RWPE2 (cell line): ENCODE data around the gene CAMK2G.

ENCODE experiments used
- ATAC-seq: fragments of 200-7000 bp; cut with Tn5 transposase; 3 replicates; pipeline ENCODE4 v1.9.1; 2021; ENCODE audit warnings: low read depth
- DNase-seq: peaks from one replicate; pipeline ENCODE4 v3.0.0-alpha.2; 2020; ENCODE audit warnings: low spot score
- H3K27ac ChIP-seq: fragments of 450-650 bp; 2 replicates; pipeline ENCODE4 v1.5.1; 2017; ENCODE audit warnings: mild to moderate bottlenecking; ENCODE audit not compliant: poor library complexity, severe bottlenecking
- H3K27me3 ChIP-seq: fragments of 250-450 bp; sonication (Bioruptor Pico); 2 replicates; pipeline ENCODE4 v1.5.1; 2021; ENCODE audit warnings: mild to moderate bottlenecking, moderate library complexity; ENCODE audit not compliant: insufficient read depth, poor library complexity, severe bottlenecking
- H3K36me3 ChIP-seq: fragments of 250-450 bp; sonication (Bioruptor Pico); 2 replicates; pipeline ENCODE4 v1.5.1; 2020; ENCODE audit warnings: low read depth, mild to moderate bottlenecking, moderate library complexity
- H3K4me1 ChIP-seq: fragments of 250-450 bp; sonication (Bioruptor Pico); 2 replicates; pipeline ENCODE4 v1.5.1; 2021; ENCODE audit warnings: mild to moderate bottlenecking, moderate library complexity; ENCODE audit not compliant: insufficient read depth, poor library complexity, severe bottlenecking
- H3K4me3 ChIP-seq: fragments of 250-450 bp; sonication (Bioruptor Pico); 2 replicates; pipeline ENCODE4 v1.5.1; 2021; ENCODE audit warnings: mild to moderate bottlenecking, moderate library complexity; ENCODE audit not compliant: severe bottlenecking
- H3K9me3 ChIP-seq: fragments of 250-450 bp; sonication (Bioruptor Pico); 2 replicates; pipeline ENCODE4 v1.5.1; 2021; ENCODE audit warnings: mild to moderate bottlenecking, moderate library complexity; ENCODE audit not compliant: severe bottlenecking
- CTCF ChIP-seq: fragments of 450-650 bp; IDR thresholded peaks from one replicate; pipeline ENCODE4 v1.5.1; 2017; ENCODE audit warnings: mild to moderate bottlenecking, moderate library complexity; ENCODE audit not compliant: poor library complexity, severe bottlenecking

The CAMK2G gene

GRCh38 chr10:73855413-73855812 is 18.9 kb downstream of the CAMK2G start:
- ATAC-seq (no peak), DNase-seq (no peak)
- H3K9me3 ChIP-seq: no peaks in the 10 kb centered on the region
- TF ChIP-seq CTCF: no peak
- no peaks in the 10 kb centered on the region for H3K27me3 ChIP-seq
- H3K4me3 ChIP-seq: no peak overlapping the region
- H3K36me3 ChIP-seq: peaks cover 36% of the 10 kb centered on the region
- no peak overlapping the region for H3K27ac ChIP-seq
- no peaks in the 10 kb centered on the region for H3K4me1 ChIP-seq

GRCh38 chr10:73854310-73854709 is 20.0 kb downstream of the CAMK2G start:
- ATAC-seq: no peak

GRCh38 chr10:73853196-73853595 is 21.2 kb downstream of the CAMK2G start:
- ATAC-seq: no peak
- H3K27me3 ChIP-seq: no peaks in the 10 kb centered on the region

More at GRCh38 chr10:73854310-73854709, 20.0 kb downstream of the CAMK2G start:
- no peaks in the 10 kb centered on the region for H3K4me1 ChIP-seq
- no peak overlapping the region for H3K4me3 ChIP-seq
- H3K36me3 ChIP-seq: peaks cover 26% of the 10 kb centered on the region
- no peak for TF ChIP-seq CTCF
- no peak overlapping the region for H3K27ac ChIP-seq
- DNase-seq: no peak
- H3K27me3 ChIP-seq: no peaks in the 10 kb centered on the region
- no peaks in the 10 kb centered on the region for H3K9me3 ChIP-seq

GRCh38 chr10:73850863-73851461 is 23.4 kb downstream of the CAMK2G start:
- no peak for TF ChIP-seq CTCF
- no peak overlapping the region for H3K4me3 ChIP-seq
- peaks cover 44% of the 10 kb centered on the region for H3K36me3 ChIP-seq
- ATAC-seq: no peak
- H3K9me3 ChIP-seq: no peaks in the 10 kb centered on the region
- H3K27me3 ChIP-seq: no peaks in the 10 kb centered on the region
- H3K27ac ChIP-seq: no peak overlapping the region
- no peaks in the 10 kb centered on the region for H3K4me1 ChIP-seq
- no peak for DNase-seq

More at GRCh38 chr10:73853196-73853595, 21.2 kb downstream of the CAMK2G start:
- Histone ChIP-seq H3K4me3 (no peak overlapping the region), H3K36me3 (peaks cover 32% of the 10 kb centered on the region), H3K4me1 (no peaks in the 10 kb centered on the region), H3K9me3 (no peaks in the 10 kb centered on the region), H3K27ac (no peak overlapping the region)
- DNase-seq: no peak
- TF ChIP-seq CTCF: no peak

- Histone ChIP-seq H3K4me3 (no peak overlapping the region), H3K36me3 (peaks cover 41% of the 10 kb centered on the region), H3K4me1 (no peaks in the 10 kb centered on the region), H3K9me3 (no peaks in the 10 kb centered on the region), H3K27me3 (no peaks in the 10 kb centered on the region), H3K27ac (no peak overlapping the region)
- no peak for DNase-seq
- ATAC-seq: no peak
- no peak for TF ChIP-seq CTCF
These were observed 24.1 kb downstream of the CAMK2G start for GRCh38 chr10:73850211-73850610.
